DOHH2 (cell line): ENCODE data around the gene STAM.

Source experiments
- H3F3A ChIP-seq: fragments of 200-600 bp; sonication (generic), shearing (Covaris generic); 2 replicates; pipeline ENCODE4 v1.6.0; 2016; ENCODE audit warnings: antibody characterized with exemption, mild to moderate bottlenecking; ENCODE audit not compliant: control insufficient read depth, insufficient read depth
- H3K27ac ChIP-seq: fragments of 200-600 bp; sonication (generic); 2 replicates; pipeline ENCODE4 v1.5.1; 2014; ENCODE audit warnings: low read depth, mild to moderate bottlenecking, low read length, moderate library complexity
- H3K27me3 ChIP-seq: fragments of 200-600 bp; sonication (generic); 2 replicates; pipeline ENCODE4 v1.6.1; 2014; ENCODE audit warnings: mild to moderate bottlenecking, low read length, mixed read lengths; ENCODE audit not compliant: control insufficient read depth
- H3K36me3 ChIP-seq: fragments of 200-600 bp; sonication (generic); 2 replicates; pipeline ENCODE4 v1.6.1; 2014; ENCODE audit warnings: mild to moderate bottlenecking, low read length, moderate library complexity, mixed read lengths; ENCODE audit not compliant: control insufficient read depth
- H3K4me1 ChIP-seq: fragments of 200-600 bp; sonication (generic); 2 replicates; pipeline ENCODE4 v1.6.1; 2014; ENCODE audit warnings: mild to moderate bottlenecking, low read length, mixed read lengths; ENCODE audit not compliant: control insufficient read depth
- H3K4me2 ChIP-seq: fragments of 200-600 bp; sonication (generic); 2 replicates; pipeline ENCODE4 v1.6.0; 2014; ENCODE audit warnings: mild to moderate bottlenecking, low read length, moderate library complexity
- H3K4me3 ChIP-seq: fragments of 200-600 bp; sonication (generic); 2 replicates; pipeline ENCODE4 v1.5.1; 2014; ENCODE audit warnings: mild to moderate bottlenecking, low read length, mixed read lengths
- H3K79me2 ChIP-seq: fragments of 200-600 bp; sonication (generic); 2 replicates; pipeline ENCODE4 v1.6.1; 2014; ENCODE audit warnings: mild to moderate bottlenecking, low read length, mixed read lengths; ENCODE audit not compliant: control insufficient read depth
- H3K9me2 ChIP-seq: fragments of 200-600 bp; sonication (generic); replicated peaks from 2 replicates; pipeline ENCODE4 v1.6.1; 2014; ENCODE audit warnings: mild to moderate bottlenecking, low read length, mixed read lengths; ENCODE audit not compliant: control insufficient read depth
- H3K9me3 ChIP-seq: fragments of 200-600 bp; sonication (generic); 2 replicates; pipeline ENCODE4 v1.6.1; 2014; ENCODE audit warnings: antibody characterized with exemption, low read length, mixed read lengths; ENCODE audit not compliant: control insufficient read depth, insufficient read depth
- H4K20me1 ChIP-seq: fragments of 200-600 bp; sonication (generic); 2 replicates; pipeline ENCODE4 v1.6.0; 2014; ENCODE audit warnings: low read depth, mild to moderate bottlenecking, antibody characterized with exemption, low read length, moderate library complexity; ENCODE audit not compliant: control insufficient read depth, insufficient read depth
- EZH2phosphoT487 ChIP-seq: fragments of 200-600 bp; sonication (generic); IDR thresholded peaks from 2 replicates; pipeline ENCODE4 v1.6.1; 2017; ENCODE audit warnings: borderline replicate concordance, mild to moderate bottlenecking, antibody characterized with exemption, low read length, moderate library complexity, mixed read lengths
- TF ChIP-seq, protein P1 (sequence below): fragments of 200-600 bp; sonication (generic); IDR thresholded peaks from one replicate; pipeline ENCODE4 v1.5.1; 2014; ENCODE audit warnings: antibody characterized with exemption, mild to moderate bottlenecking, low read depth, low read length; ENCODE audit not compliant: poor library complexity, severe bottlenecking

Gene STAM

DNA sequence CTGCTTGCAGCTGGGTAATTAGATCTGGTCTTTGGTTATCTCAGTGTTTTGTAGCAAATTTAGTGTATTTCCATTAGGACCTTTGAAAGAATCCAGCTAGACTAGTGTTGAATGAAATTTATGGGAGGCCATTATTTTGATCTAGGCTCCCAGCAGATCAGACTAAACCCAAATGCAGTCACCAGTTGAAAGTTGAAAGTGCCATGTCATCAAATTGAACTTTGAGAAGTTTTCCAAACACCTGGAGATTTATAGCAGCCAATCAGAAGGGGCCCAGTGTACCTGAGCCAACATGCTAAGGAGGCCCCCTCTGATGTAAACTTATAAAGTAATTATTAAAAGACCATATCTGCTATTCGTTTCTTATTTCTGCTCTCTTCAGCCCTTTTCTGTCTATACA lies 96.7 kb downstream of the STAM start:
- H3K36me3 ChIP-seq = no peaks in the 10 kb centered on the region
- TF ChIP-seq, protein P1, sequence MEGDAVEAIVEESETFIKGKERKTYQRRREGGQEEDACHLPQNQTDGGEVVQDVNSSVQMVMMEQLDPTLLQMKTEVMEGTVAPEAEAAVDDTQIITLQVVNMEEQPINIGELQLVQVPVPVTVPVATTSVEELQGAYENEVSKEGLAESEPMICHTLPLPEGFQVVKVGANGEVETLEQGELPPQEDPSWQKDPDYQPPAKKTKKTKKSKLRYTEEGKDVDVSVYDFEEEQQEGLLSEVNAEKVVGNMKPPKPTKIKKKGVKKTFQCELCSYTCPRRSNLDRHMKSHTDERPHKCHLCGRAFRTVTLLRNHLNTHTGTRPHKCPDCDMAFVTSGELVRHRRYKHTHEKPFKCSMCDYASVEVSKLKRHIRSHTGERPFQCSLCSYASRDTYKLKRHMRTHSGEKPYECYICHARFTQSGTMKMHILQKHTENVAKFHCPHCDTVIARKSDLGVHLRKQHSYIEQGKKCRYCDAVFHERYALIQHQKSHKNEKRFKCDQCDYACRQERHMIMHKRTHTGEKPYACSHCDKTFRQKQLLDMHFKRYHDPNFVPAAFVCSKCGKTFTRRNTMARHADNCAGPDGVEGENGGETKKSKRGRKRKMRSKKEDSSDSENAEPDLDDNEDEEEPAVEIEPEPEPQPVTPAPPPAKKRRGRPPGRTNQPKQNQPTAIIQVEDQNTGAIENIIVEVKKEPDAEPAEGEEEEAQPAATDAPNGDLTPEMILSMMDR = no peak
- no peak for TF ChIP-seq EZH2phosphoT487
- H3K9me2 ChIP-seq = no peaks in the 10 kb centered on the region
- peaks cover 30% of the 10 kb centered on the region for H3K4me1 ChIP-seq
- no peak overlapping the region for H3K4me3 ChIP-seq
- H3K9me3 ChIP-seq = no peaks in the 10 kb centered on the region
- no peak overlapping the region for H3K27ac ChIP-seq
- H3K4me2 ChIP-seq = no peak overlapping the region
- no peaks in the 10 kb centered on the region for H3K79me2 ChIP-seq
- H3K27me3 ChIP-seq = no peaks in the 10 kb centered on the region
- H3F3A ChIP-seq = no peaks in the 10 kb centered on the region
- H4K20me1 ChIP-seq = no peaks in the 10 kb centered on the region

DNA sequence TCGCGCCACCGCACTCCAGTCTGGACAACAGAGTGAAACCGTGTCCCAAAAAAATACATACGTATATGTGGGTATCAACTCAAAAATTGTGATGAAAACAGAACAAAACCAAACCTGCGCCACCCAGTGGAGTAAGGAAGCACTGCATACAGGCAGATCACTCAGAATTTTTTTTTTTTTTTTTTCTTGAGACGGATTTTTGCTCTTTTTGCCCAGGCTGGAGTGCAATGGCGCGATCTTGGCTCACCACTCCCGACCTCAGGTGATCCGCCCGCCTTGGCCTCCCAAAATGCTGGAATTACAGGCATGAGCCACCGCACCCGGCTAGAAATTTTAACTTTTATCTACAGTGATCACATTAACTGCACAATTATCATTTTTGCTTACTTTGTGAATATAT lies 99.0 kb downstream of the STAM start:
- Histone ChIP-seq H3K4me3 (peak overlapping the region; percentile 45), H3K79me2 (no peaks in the 10 kb centered on the region), H3K4me2 (peak overlapping the region; percentile 81), H3K9me2 (no peaks in the 10 kb centered on the region), H3K9me3 (no peaks in the 10 kb centered on the region), H4K20me1 (no peaks in the 10 kb centered on the region), H3K27ac (peak overlapping the region; percentile 67), H3F3A (no peaks in the 10 kb centered on the region), H3K4me1 (peaks cover 30% of the 10 kb centered on the region), H3K36me3 (no peaks in the 10 kb centered on the region), H3K27me3 (no peaks in the 10 kb centered on the region)
- TF ChIP-seq, protein P1 = peak; percentile 81
- no peak for TF ChIP-seq EZH2phosphoT487

DNA sequence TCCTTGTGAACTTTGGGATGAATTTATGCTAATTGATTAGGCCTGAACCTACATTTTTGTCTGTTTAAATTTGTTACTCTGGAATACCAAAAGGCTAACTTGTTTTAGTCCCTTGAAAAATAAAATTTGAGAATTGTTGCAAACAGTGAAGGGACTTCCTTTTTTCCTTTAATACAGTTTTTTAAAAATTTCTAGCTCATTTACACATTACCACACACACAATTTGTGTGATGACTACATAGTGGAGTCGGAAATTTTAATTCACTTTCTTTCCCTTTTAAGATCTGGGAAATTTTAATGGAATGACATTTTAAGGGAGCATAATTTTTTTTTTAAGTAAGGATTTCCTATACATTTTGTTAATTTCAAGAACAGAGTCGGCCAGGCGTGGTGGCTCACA lies 99.5 kb downstream of the STAM start:
- Histone ChIP-seq H3K4me2 (peak overlapping the region; percentile 81), H3K79me2 (no peaks in the 10 kb centered on the region), H3K4me3 (peak overlapping the region; percentile 45; the same call in 1 of the 2 replicates), H4K20me1 (no peaks in the 10 kb centered on the region), H3K9me3 (no peaks in the 10 kb centered on the region), H3K4me1 (peaks cover 30% of the 10 kb centered on the region), H3K27me3 (no peaks in the 10 kb centered on the region), H3K36me3 (no peaks in the 10 kb centered on the region), H3F3A (no peaks in the 10 kb centered on the region), H3K27ac (peak overlapping the region; percentile 67), H3K9me2 (no peaks in the 10 kb centered on the region)
- TF ChIP-seq, protein P1 = no peak
